IMR-90 (cell line): ENCODE data around the gene VWDE. TPM values are rescaled to one million over a fixed set of nuclear protein-coding genes. Genes with fewer than 3 reads are reported as not detected.

ENCODE experiments used
- ATAC-seq: fragments of 200-7000 bp; cut with Tn5 transposase; 2 replicates; pipeline ENCODE4 v1.9.1; 2020; ENCODE audit warnings: low read depth, mild to moderate bottlenecking, moderate library complexity
- BruUV-seq: library from RNA; stranded (reverse); fragments of 400-500 nt; replicated peaks from 2 replicates; lab custom pipeline; 2021; lab: Mats Ljungman, UMichigan
- CTCF ChIA-PET: fragments of 300-600 bp; formaldehyde crosslinking; extraction: SDS; loops from one replicate; lab custom pipeline; 2021; ENCODE audit warnings: antibody characterized with exemption; lab: Yijun Ruan, JAX
- POLR2A ChIA-PET: fragments of 300-600 bp; sonication (Branson Sonifier 250); formaldehyde crosslinking; loops from one replicate; lab custom pipeline; 2022; ENCODE audit warnings: antibody characterized with exemption; ENCODE audit not compliant: unreplicated experiment; lab: Charles Lee
- DNase-seq: peaks from one replicate; pipeline ENCODE4 v3.0.0; 2013
- H2AFZ ChIP-seq: replicated peaks from 2 replicates; pipeline ENCODE3; 2013; ENCODE audit warnings: low read length, mild to moderate bottlenecking; ENCODE audit not compliant: poor library complexity
- H2AK5ac ChIP-seq: 2 replicates; pipeline ENCODE4 v1.6.1; 2013; ENCODE audit warnings: low read depth, low read length, inconsistent platforms
- H2AK9ac ChIP-seq: replicated peaks from 2 replicates; pipeline ENCODE3; 2013; ENCODE audit warnings: mild to moderate bottlenecking, low read depth, low read length, moderate library complexity; ENCODE audit not compliant: poor library complexity
- H2BK120ac ChIP-seq: 2 replicates; pipeline ENCODE4 v1.6.1; 2013; ENCODE audit warnings: low read depth, low read length, inconsistent platforms
- H2BK15ac ChIP-seq: 3 replicates; pipeline ENCODE4 v1.6.1; 2013; ENCODE audit warnings: low read depth, low read length, inconsistent platforms
- H2BK20ac ChIP-seq: 2 replicates; pipeline ENCODE4 v1.6.1; 2013; ENCODE audit warnings: low read depth, mild to moderate bottlenecking, inconsistent platforms, low read length, moderate library complexity
- H2BK5ac ChIP-seq: 2 replicates; pipeline ENCODE4 v1.6.1; 2013; ENCODE audit warnings: mild to moderate bottlenecking, low read depth, low read length, inconsistent platforms; ENCODE audit not compliant: poor library complexity, severe bottlenecking
- H3K14ac ChIP-seq: replicated peaks from 2 replicates; pipeline ENCODE4 v1.6.1; 2013; ENCODE audit warnings: low read depth, low read length, inconsistent platforms
- H3K18ac ChIP-seq: 2 replicates; pipeline ENCODE4 v1.6.1; 2013; ENCODE audit warnings: low read depth, low read length, control low read depth
- H3K23ac ChIP-seq: 2 replicates; pipeline ENCODE4 v1.6.1; 2013; ENCODE audit warnings: low read depth, low read length, inconsistent platforms
- H3K27ac ChIP-seq: 2 replicates; pipeline ENCODE4 v1.5.1; 2013; ENCODE audit warnings: mild to moderate bottlenecking, control low read depth, low read length; ENCODE audit not compliant: insufficient read depth
- H3K27me3 ChIP-seq: 2 replicates; pipeline ENCODE4 v1.6.1; 2013; ENCODE audit warnings: low read length; ENCODE audit not compliant: control insufficient read depth, insufficient read depth
- H3K36me3 ChIP-seq: 2 replicates; pipeline ENCODE4 v1.6.1; 2013; ENCODE audit warnings: low read length, mixed read lengths; ENCODE audit not compliant: control insufficient read depth, insufficient read depth
- H3K4ac ChIP-seq: 2 replicates; pipeline ENCODE4 v1.6.1; 2013; ENCODE audit warnings: low read depth, low read length, inconsistent platforms
- H3K4me1 ChIP-seq: 2 replicates; pipeline ENCODE4 v1.6.1; 2013; ENCODE audit warnings: low read length, mixed read lengths; ENCODE audit not compliant: control insufficient read depth, insufficient read depth
- H3K4me2 ChIP-seq: 2 replicates; pipeline ENCODE4 v1.6.1; 2013; ENCODE audit warnings: low read depth, mild to moderate bottlenecking, control low read depth, low read length, moderate library complexity
- H3K4me3 ChIP-seq: 2 replicates; pipeline ENCODE4 v1.5.1; 2013; ENCODE audit warnings: low read depth, mild to moderate bottlenecking, control low read depth, low read length, moderate library complexity; ENCODE audit not compliant: insufficient read depth
- H3K56ac ChIP-seq: 2 replicates; pipeline ENCODE4 v1.6.1; 2013; ENCODE audit warnings: low read length, inconsistent platforms; ENCODE audit not compliant: insufficient read depth; ENCODE audit errors: extremely low read depth
- H3K79me1 ChIP-seq, 2 experiments: 2 replicates each; pipeline ENCODE4 v1.6.1; 2013; ENCODE audit warnings: low read length in 2 of 2, inconsistent platforms in 1 of 2, low read depth in 1 of 2
- H3K9ac ChIP-seq: 2 replicates; pipeline ENCODE4 v1.6.1; 2013; ENCODE audit warnings: low read depth, low read length, control low read depth
- H3K9me1 ChIP-seq: 2 replicates; pipeline ENCODE4 v1.6.1; 2013; ENCODE audit warnings: low read length, inconsistent platforms; ENCODE audit not compliant: insufficient read depth
- H3K9me3 ChIP-seq: 2 replicates; pipeline ENCODE4 v1.6.1; 2013; ENCODE audit warnings: low read length; ENCODE audit not compliant: control insufficient read depth, insufficient read depth
- H4K20me1 ChIP-seq: 2 replicates; pipeline ENCODE4 v1.6.1; 2013; ENCODE audit warnings: low read length, inconsistent platforms; ENCODE audit not compliant: insufficient read depth
- H4K5ac ChIP-seq: 2 replicates; pipeline ENCODE4 v1.6.1; 2013; ENCODE audit warnings: mild to moderate bottlenecking, low read depth, low read length, control low read depth
- H4K8ac ChIP-seq, 2 experiments: 2 replicates each; pipeline ENCODE4 v1.6.1; 2013; ENCODE audit warnings: low read depth in 2 of 2, low read length in 2 of 2, control low read depth in 1 of 2, inconsistent platforms in 1 of 2
- H4K91ac ChIP-seq: 2 replicates; pipeline ENCODE4 v1.6.1; 2013; ENCODE audit warnings: low read depth, low read length, inconsistent platforms; ENCODE audit not compliant: insufficient read depth
- BHLHE40 ChIP-seq: fragments of 150-350 bp; IDR thresholded peaks from 2 replicates; pipeline ENCODE4 v1.6.1; 2016; ENCODE audit warnings: mild to moderate bottlenecking, low read depth, low read length
- CEBPB ChIP-seq: IDR thresholded peaks from 2 replicates; pipeline ENCODE4 v1.6.1; 2012; ENCODE audit warnings: low read depth, low read length, improper control_type of control experiment
- CHD1 ChIP-seq: IDR thresholded peaks from 2 replicates; pipeline ENCODE4 v1.6.1; 2012; ENCODE audit warnings: low read depth, low read length, improper control_type of control experiment
- MAFK ChIP-seq: IDR thresholded peaks from 2 replicates; pipeline ENCODE4 v1.6.1; 2012; ENCODE audit warnings: low read depth, low read length, improper control_type of control experiment
- MXI1 ChIP-seq: IDR thresholded peaks from 2 replicates; pipeline ENCODE4 v1.6.1; 2012; ENCODE audit warnings: low read depth, mild to moderate bottlenecking, low read length, moderate library complexity, borderline replicate concordance
- NFE2L2 ChIP-seq: fragments of 150-350 bp; IDR thresholded peaks from 2 replicates; pipeline ENCODE4 v1.6.1; 2016; ENCODE audit warnings: low read depth, mild to moderate bottlenecking, low read length
- RAD21 ChIP-seq: IDR thresholded peaks from 2 replicates; pipeline ENCODE4 v1.6.1; 2012; ENCODE audit warnings: low read length, improper control_type of control experiment
- RCOR1 ChIP-seq: IDR thresholded peaks from 2 replicates; pipeline ENCODE4 v1.6.1; 2012; ENCODE audit warnings: mild to moderate bottlenecking, low read length, improper control_type of control experiment; ENCODE audit not compliant: insufficient replicate concordance
- RFX5 ChIP-seq: IDR thresholded peaks from 2 replicates; pipeline ENCODE4 v1.8.0; 2012; ENCODE audit warnings: low read depth, mild to moderate bottlenecking, low read length, moderate library complexity
- SMC3 ChIP-seq: fragments of 150-350 bp; IDR thresholded peaks from 2 replicates; pipeline ENCODE4 v1.6.1; 2016; ENCODE audit warnings: low read depth, mild to moderate bottlenecking, antibody characterized with exemption, low read length, moderate library complexity
- WGBS, 2 experiments: methylation state at CpG; one replicate each; pipeline versions ENCODE4 v1.1.5 to v1.1.7; 2013; ENCODE audit warnings: missing lambda C conversion rate in 2 of 2; ENCODE audit not compliant: insufficient read length in 1 of 2; ENCODE audit errors: extremely low coverage in 2 of 2; 5-methylcytosine and 5-hydroxymethylcytosine counted together
- dilution Hi-C: fragments of 300-500 bp; cut with HindIII; formaldehyde crosslinking; loops from one replicate; pipeline ENCODE4 v1.14.3; 2018; ENCODE audit warnings: low sequenced_read_pairs; ENCODE audit not compliant: unreplicated experiment
- in situ Hi-C: fragments of 300-500 bp; cut with MboI; formaldehyde crosslinking; loops from 3 replicates; pipeline ENCODE4 v1.14.3; 2019; ENCODE audit warnings: low sequenced_read_pairs, inconsistent platforms, mixed read lengths
- intact Hi-C: fragments of 100-400 bp; cut with micrococcal nuclease; formaldehyde crosslinking; loops from 2 replicates; pipeline ENCODE4 v1.10.0; 2022
- polyA plus RNA-seq, 3 experiments: library from polyadenylated mRNA; depleted of rRNA; stranded (reverse); fragments of >200 nt; gene quantifications; 2 replicates each; pipeline ENCODE4 v1.2.3, GENCODE V29; 2012; ENCODE audit warnings: low replicate concordance in 1 of 3
- total RNA-seq: library from RNA; depleted of rRNA; stranded (reverse); fragments of >200 nt; gene quantifications from 2 replicates; pipeline ENCODE4 v1.2.3, GENCODE V29; 2012
- TF ChIP-seq, protein P1 (sequence below): fragments of 150-350 bp; IDR thresholded peaks from 2 replicates; pipeline ENCODE4 v1.6.1; 2017; ENCODE audit warnings: mild to moderate bottlenecking, antibody characterized with exemption, low read length, low read depth
- TF ChIP-seq, protein P2 (sequence below): conservative IDR thresholded peaks from 2 replicates; pipeline ENCODE4 v1.5.1; 2012; ENCODE audit warnings: mild to moderate bottlenecking, low read depth, low read length, improper control_type of control experiment

VWDE gene
- total and polyA plus RNA-seq, 2 of the 4 experiments (the other 2 are of a cell fraction): 0.05 to 0.18 TPM

DNA sequence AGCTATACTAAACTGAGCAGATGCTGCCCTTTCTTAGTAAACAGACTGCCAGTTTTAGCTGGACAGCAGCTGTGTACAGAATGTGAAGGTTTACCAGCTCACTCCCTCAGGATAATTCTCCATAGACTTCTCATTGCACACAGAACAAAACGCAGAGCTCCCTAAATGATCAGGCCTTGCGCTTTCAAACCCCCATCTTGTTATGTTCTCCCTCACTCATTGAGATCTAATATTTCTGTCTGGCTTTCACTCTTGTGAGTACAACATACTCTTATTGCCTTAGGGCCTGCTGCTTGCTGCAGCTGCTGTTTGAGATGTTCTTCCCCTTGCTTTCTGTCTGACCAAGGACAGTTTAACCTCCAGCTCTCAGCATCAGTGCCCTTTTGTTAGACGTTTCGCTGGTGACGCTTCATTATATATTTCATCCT lies 17.3 kb downstream of the VWDE start:
- whole genome bisulfite sequencing, 2 experiments: 50% methylated on average over 2 of the region's 5 CpGs; no CpG with 5 or more reads in 1 of the 2 experiments
- no peak for ATAC-seq
- Histone ChIP-seq H4K91ac (no peak overlapping the region), H2AK9ac (no peak overlapping the region), H2BK20ac (no peak overlapping the region), H3K27ac (no peak overlapping the region), H4K8ac (no peak overlapping the region), H2BK5ac (no peak overlapping the region), H2BK120ac (no peak overlapping the region), H3K9me1 (no peaks in the 10 kb centered on the region), H2AFZ (peak overlapping the region; percentile 26), H3K36me3 (no peaks in the 10 kb centered on the region), H3K23ac (no peak overlapping the region), H3K18ac (no peak overlapping the region), H3K14ac (no peak overlapping the region), H3K4me1 (no peaks in the 10 kb centered on the region), H4K20me1 (no peaks in the 10 kb centered on the region), H4K5ac (no peak overlapping the region), H3K4me2 (no peak overlapping the region), H3K79me1 (no peaks in the 10 kb centered on the region), H3K4ac (no peak overlapping the region), H2BK15ac (no peak overlapping the region), H3K27me3 (no peaks in the 10 kb centered on the region), H2AK5ac (no peak overlapping the region), H3K56ac (no peak overlapping the region), H3K9ac (no peak overlapping the region), H3K4me3 (no peak overlapping the region), H3K9me3 (no peaks in the 10 kb centered on the region)
- in situ Hi-C loops: loop anchor here (25.0 kb wide), 1 partner anchor 101 kb away; no protein-coding TSS in a partner anchor
- ChIA-PET CTCF (no interaction called here), POLR2A (no interaction called here)
- TF ChIP-seq SMC3 (no peak), RFX5 (no peak), RCOR1 (no peak), RAD21 (no peak), BHLHE40 (no peak), NFE2L2 (no peak), MAFK (no peak), MXI1 (no peak), CEBPB (no peak), CHD1 (no peak)
- TF ChIP-seq, protein P1, sequence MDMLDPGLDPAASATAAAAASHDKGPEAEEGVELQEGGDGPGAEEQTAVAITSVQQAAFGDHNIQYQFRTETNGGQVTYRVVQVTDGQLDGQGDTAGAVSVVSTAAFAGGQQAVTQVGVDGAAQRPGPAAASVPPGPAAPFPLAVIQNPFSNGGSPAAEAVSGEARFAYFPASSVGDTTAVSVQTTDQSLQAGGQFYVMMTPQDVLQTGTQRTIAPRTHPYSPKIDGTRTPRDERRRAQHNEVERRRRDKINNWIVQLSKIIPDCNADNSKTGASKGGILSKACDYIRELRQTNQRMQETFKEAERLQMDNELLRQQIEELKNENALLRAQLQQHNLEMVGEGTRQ: no peak
- TF ChIP-seq, protein P2, sequence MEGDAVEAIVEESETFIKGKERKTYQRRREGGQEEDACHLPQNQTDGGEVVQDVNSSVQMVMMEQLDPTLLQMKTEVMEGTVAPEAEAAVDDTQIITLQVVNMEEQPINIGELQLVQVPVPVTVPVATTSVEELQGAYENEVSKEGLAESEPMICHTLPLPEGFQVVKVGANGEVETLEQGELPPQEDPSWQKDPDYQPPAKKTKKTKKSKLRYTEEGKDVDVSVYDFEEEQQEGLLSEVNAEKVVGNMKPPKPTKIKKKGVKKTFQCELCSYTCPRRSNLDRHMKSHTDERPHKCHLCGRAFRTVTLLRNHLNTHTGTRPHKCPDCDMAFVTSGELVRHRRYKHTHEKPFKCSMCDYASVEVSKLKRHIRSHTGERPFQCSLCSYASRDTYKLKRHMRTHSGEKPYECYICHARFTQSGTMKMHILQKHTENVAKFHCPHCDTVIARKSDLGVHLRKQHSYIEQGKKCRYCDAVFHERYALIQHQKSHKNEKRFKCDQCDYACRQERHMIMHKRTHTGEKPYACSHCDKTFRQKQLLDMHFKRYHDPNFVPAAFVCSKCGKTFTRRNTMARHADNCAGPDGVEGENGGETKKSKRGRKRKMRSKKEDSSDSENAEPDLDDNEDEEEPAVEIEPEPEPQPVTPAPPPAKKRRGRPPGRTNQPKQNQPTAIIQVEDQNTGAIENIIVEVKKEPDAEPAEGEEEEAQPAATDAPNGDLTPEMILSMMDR: no peak
- dilution Hi-C loops: no loop called here
- no peak for DNase-seq
- no TSS peak for BruUV-seq
- intact Hi-C loops: loop anchor here (10.0 kb wide), 1 partner anchor 962 kb away; no protein-coding TSS in a partner anchor
